Measurements from ENCODE around the gene NFE2L3.

NFE2L3 gene

DNA sequence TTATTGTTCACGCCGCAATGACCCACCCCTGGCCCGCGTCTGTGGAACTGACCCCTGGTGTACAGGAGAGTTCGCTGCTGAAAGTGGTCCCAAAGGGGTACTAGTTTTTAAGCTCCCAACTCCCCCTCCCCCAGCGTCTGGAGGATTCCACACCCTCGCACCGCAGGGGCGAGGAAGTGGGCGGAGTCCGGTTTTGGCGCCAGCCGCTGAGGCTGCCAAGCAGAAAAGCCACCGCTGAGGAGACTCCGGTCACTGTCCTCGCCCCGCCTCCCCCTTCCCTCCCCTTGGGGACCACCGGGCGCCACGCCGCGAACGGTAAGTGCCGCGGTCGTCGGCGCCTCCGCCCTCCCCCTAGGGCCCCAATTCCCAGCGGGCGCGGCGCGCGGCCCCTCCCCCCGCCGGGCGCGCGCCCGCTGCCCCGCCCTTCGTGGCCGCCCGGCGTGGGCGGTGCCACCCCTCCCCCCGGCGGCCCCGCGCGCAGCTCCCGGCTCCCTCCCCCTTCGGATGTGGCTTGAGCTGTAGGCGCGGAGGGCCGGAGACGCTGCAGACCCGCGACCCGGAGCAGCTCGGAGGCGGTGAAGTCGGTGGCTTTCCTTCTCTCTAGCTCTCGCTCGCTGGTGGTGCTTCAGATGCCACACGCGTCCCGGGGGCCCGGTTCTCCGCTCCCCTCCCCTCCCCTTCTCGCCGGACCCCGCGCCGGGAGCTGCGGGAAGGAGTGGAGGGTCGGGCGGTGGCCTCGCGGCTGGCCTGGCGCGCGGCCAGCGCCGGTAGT lies 49.4 kb downstream of the NFE2L3 start, which contains the start of gene CBX3:
CBX3 (plus strand) TSS at position 499 of the 772 bp plus-strand sequence. CDS start 1,254 bp downstream, outside the sequence.
- peak; percentile 98 for DNase-seq

DNA sequence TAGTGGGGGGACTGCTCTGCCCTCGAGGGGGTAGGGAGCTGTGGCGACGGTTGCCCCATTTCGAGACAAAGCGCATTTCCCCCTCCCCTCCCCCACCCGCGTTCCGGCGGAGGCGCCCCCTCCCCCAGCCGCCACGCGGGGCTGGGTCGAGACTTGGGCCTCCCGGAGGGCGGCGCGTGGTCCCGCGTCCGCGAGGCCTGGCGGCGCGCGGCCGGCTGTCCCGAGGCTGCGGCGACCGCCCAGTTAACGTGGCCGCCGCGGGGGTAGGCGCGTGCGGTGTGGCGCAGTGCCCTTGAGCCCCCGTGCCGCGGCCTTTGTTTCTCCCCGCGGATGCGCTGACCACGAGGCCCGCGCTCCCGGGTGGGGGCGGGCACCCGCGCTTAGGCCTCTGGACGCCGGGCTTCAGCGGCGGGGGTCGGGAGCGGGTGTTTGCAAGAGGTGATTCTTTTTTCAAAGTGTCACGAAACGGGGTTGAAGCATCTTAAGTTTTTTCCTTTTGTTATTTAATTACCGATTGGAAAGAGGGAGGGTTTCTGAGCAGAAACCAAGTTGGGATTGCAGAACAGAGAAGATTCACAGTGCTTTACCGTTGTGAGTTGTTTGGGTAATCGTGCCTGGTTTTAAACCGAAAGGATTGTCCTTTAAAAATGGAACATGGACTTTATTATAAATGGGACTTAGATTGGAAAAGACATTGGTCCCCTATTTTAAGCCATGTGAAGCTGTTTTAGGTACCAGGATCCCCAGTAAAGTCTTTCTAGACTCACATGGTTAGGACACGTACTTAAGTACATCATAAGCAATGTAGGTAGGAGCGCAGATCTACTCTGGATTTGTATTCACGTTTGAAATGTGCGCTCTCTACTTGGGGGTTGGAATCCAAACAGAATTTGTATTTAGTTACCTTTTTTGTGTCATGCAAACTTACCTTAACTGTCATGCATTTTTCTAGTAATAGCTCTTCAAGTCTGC lies 50.3 kb downstream of the NFE2L3 start:
- DNase-seq, result peak; percentile 82

DNA sequence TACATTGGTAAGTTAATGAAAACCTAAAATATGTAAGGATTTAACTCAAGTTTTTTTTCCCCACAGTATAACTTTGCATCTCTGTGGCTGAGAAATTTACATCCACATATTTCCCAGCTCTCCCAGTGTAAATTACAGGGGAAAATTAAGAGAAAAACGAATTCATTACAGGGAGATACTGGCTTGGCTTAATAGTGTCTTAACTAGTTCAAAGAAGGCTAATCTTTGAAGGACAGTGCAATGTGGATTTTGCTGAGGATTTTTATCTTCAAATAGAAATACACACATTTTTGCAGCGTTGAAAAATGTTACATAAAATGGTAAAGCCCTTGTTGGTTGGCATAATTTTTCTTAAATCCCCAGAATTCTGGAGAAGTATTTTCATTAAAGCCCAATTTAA lies 51.0 kb downstream of the NFE2L3 start:
- no peak for DNase-seq

DNA sequence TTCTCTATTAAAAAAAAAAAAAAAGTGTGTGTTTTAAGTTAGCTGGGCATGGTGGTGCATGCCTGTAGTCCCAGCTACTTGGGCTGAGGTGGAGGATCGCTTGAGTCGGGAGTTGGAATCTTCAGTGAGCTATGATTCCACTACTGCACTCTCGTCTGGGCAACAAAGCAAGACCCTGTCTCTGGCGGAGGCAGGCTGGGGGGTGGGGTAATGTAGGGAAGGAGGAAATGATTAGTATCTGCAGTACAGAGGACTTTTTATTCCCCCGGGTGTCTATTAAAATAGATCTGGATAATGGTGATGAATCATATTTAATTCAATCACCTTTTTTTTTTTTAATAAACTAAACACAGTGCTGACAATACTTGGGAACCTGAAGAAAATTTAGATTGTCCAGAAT lies 56.0 kb downstream of the NFE2L3 start:
- no peak for DNase-seq

- DNase-seq, result no peak
These were observed 61.1 kb downstream of the NFE2L3 start for GRCh38 chr7:26212921-26213718.

GRCh38 chr7:26213807-26214515 lies 62.0 kb downstream of the NFE2L3 start:
- DNase-seq, result no peak

- DNase-seq, result no peak
These were observed 64.1 kb downstream of the NFE2L3 start for GRCh38 chr7:26216049-26216448.

DNA sequence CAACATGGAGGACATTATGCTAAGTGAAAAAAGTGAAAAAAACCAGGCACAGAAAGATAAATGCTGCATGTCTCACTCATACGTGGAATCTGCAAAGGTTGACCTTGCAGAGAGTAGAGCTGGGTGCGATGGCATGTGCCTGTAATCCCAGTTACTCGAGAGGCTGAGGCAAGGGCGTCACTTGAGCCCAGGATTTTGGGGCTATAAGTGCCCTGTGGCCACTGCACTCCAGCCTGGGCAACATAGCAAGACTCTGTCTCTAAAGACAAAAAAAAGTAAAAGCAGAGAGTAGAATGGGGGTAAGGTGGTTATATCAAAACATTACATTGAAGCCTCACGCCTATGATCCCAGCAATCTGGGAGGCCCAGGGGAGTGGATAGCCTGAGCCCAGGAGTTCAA lies 72.4 kb downstream of the NFE2L3 start:
- no peak for DNase-seq

DNA sequence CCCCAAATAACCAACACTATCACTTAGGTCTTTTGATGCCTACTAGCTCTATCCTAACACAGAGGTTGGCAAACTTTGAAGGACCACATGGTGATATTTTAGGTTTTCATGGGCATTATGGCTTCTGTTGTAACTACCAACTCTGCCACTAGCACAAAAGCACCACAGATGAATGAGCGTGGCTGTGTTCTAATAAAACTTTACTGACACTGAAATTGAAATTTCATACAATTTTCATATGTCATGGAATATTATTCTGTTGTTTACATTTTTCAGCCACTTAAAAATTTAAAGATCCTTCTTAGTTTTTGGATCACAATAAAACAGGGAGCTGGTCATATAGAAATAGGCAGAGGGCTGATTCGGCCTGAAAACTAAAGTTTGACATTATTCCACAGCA lies 76.0 kb downstream of the NFE2L3 start:
- DNase-seq, result no peak

- peak; percentile 86 for DNase-seq
These were observed 82.0 kb downstream of the NFE2L3 start for GRCh38 chr7:26233902-26234511.
